Endothelial cell of umbilical vein (primary cell): ENCODE results near the gene ARHGEF12. TPM values are rescaled to one million over a fixed set of nuclear protein-coding genes. Genes with fewer than 3 reads are reported as not detected.

Experiments used
- BruUV-seq: library from RNA; stranded (reverse); fragments of 400-500 nt; replicated peaks from 2 replicates; lab custom pipeline; 2021; lab: Mats Ljungman, UMichigan
- CTCF ChIA-PET: fragments of 300-600, 350-600 bp; sonication (Branson Sonifier 250); formaldehyde crosslinking; loops from one replicate; lab custom pipeline; 2021; ENCODE audit warnings: antibody characterized with exemption, inconsistent platforms; lab: Charles Lee
- POLR2A ChIA-PET: fragments of 300-600, 350-600 bp; sonication (Branson Sonifier 250); formaldehyde crosslinking; loops from one replicate; lab custom pipeline; 2021; ENCODE audit warnings: antibody characterized with exemption, inconsistent platforms; lab: Charles Lee
- DNase-seq: peaks from one replicate; pipeline ENCODE4 v3.0.0-alpha.2; 2011; ENCODE audit warnings: low read depth, low spot score
- FAIRE-seq: peaks from 2 replicates; lab custom pipeline; 2011; peaks lifted over from hg19 to GRCh38; lab: Jason Lieb, UNC
- H2AFZ ChIP-seq: 2 replicates; pipeline ENCODE4 v1.6.0; 2012; ENCODE audit warnings: low read depth, low read length, control low read depth, inconsistent platforms
- H3K27ac ChIP-seq: 2 replicates; pipeline ENCODE4 v1.5.1; 2011; ENCODE audit warnings: low read depth, mild to moderate bottlenecking, control low read depth, low read length, moderate library complexity; ENCODE audit not compliant: insufficient read depth
- H3K27me3 ChIP-seq, 2 experiments: 2 replicates each; pipeline versions ENCODE4 v1.6.0 to v1.6.1; 2011; ENCODE audit warnings: low read length in 2 of 2, mixed read lengths in 1 of 2; ENCODE audit not compliant: control insufficient read depth in 2 of 2, insufficient read depth in 2 of 2
- H3K36me3 ChIP-seq, 2 experiments: 2 replicates in 1 of 2; 3 replicates in 1 of 2; pipeline ENCODE4 v1.5.1; 2011; ENCODE audit warnings: low read length in 2 of 2, mild to moderate bottlenecking in 1 of 2, moderate library complexity in 1 of 2; ENCODE audit not compliant: control insufficient read depth in 2 of 2, insufficient read depth in 2 of 2; ENCODE audit errors: extremely low read depth in 1 of 2
- H3K4me1 ChIP-seq: 3 replicates; pipeline ENCODE4 v1.5.1; 2011; ENCODE audit warnings: mild to moderate bottlenecking, low read length; ENCODE audit not compliant: control insufficient read depth, insufficient read depth; ENCODE audit errors: extremely low read depth
- H3K4me2 ChIP-seq: 2 replicates; pipeline ENCODE4 v1.6.1; 2011; ENCODE audit warnings: low read length, control low read depth, mixed read lengths; ENCODE audit not compliant: insufficient read depth
- H3K4me3 ChIP-seq, 3 experiments: fragments of 200-600 bp in 1 of 3; sonication (generic), shearing (Covaris generic) in 1 of 3; replicated peaks in 1 of 3; 2 replicates each; pipeline ENCODE4 v1.5.1; 2011 to 2016; ENCODE audit warnings: control low read depth in 3 of 3, low read length in 3 of 3, mild to moderate bottlenecking in 2 of 3, inconsistent platforms in 1 of 3, low read depth in 1 of 3, moderate library complexity in 1 of 3; ENCODE audit not compliant: insufficient read depth in 1 of 3
- H3K79me2 ChIP-seq: 2 replicates; pipeline ENCODE4 v1.6.0; 2012; ENCODE audit warnings: low read length, inconsistent platforms; ENCODE audit not compliant: control insufficient read depth, insufficient read depth
- H3K9ac ChIP-seq: replicated peaks from 2 replicates; pipeline ENCODE3; 2011; ENCODE audit warnings: low read length, control low read depth; ENCODE audit not compliant: insufficient read depth; ENCODE audit errors: extremely low read depth
- H3K9me1 ChIP-seq: replicated peaks from 3 replicates; pipeline ENCODE4 v1.6.0; 2011; ENCODE audit warnings: mild to moderate bottlenecking, low read length; ENCODE audit not compliant: control insufficient read depth, insufficient read depth; ENCODE audit errors: extremely low read depth
- H3K9me3 ChIP-seq: replicated peaks from 2 replicates; pipeline ENCODE4 v1.5.1; 2012; ENCODE audit warnings: low read length, inconsistent platforms; ENCODE audit not compliant: control insufficient read depth, insufficient read depth
- H4K20me1 ChIP-seq: replicated peaks from 2 replicates; pipeline ENCODE3; 2011; ENCODE audit warnings: mild to moderate bottlenecking, low read length; ENCODE audit not compliant: control insufficient read depth, insufficient read depth; ENCODE audit errors: extremely low read depth
- EZH2 ChIP-seq: IDR thresholded peaks from 2 replicates; pipeline ENCODE4 v1.6.1; 2012; ENCODE audit warnings: borderline replicate concordance, low read depth, mild to moderate bottlenecking, moderate library complexity, low read length, inconsistent platforms; ENCODE audit not compliant: severe bottlenecking
- FOS ChIP-seq: IDR thresholded peaks from 2 replicates; pipeline ENCODE4 v1.6.1; 2011; ENCODE audit warnings: mild to moderate bottlenecking, low read length, moderate library complexity, borderline replicate concordance; ENCODE audit not compliant: insufficient read depth
- GATA2 ChIP-seq: IDR thresholded peaks from 2 replicates; pipeline ENCODE4 v1.7.0; 2011; ENCODE audit warnings: low read depth, mild to moderate bottlenecking, moderate library complexity, mixed read lengths, low read length; ENCODE audit not compliant: insufficient read length, insufficient read depth
- JUN ChIP-seq: IDR thresholded peaks from 2 replicates; pipeline ENCODE4 v1.6.1; 2011; ENCODE audit warnings: borderline replicate concordance, low read depth; ENCODE audit not compliant: insufficient read length, insufficient read depth
- MYC ChIP-seq: IDR thresholded peaks from one replicate; pipeline ENCODE4 v1.6.1; 2011; ENCODE audit warnings: mild to moderate bottlenecking, low read depth, low read length
- POLR2A ChIP-seq: IDR thresholded peaks from 2 replicates; pipeline ENCODE4 v1.6.1; 2012; ENCODE audit warnings: low read depth, mild to moderate bottlenecking, control low read depth, low read length
- POLR2AphosphoS5 ChIP-seq: IDR thresholded peaks from 2 replicates; pipeline ENCODE4 v1.6.1; 2012; ENCODE audit warnings: low read depth, mild to moderate bottlenecking, control low read depth, low read length, moderate library complexity; ENCODE audit not compliant: insufficient read depth
- dilution Hi-C: fragments of 300-500 bp; cut with MboI; formaldehyde crosslinking; loops from one replicate; pipeline ENCODE4 v1.15.0; 2019; ENCODE audit warnings: low sequenced_read_pairs; ENCODE audit not compliant: extremely low pct_ligation_motif_present
- intact Hi-C: fragments of 100-400 bp; cut with micrococcal nuclease; formaldehyde crosslinking; loops from one replicate; pipeline ENCODE4 v1.10.0; 2022
- polyA plus RNA-seq, 4 experiments: library from polyadenylated mRNA; depleted of rRNA in 3 of 4; stranded (reverse) in 3 of 4; unstranded in 1 of 4; fragments of >200 nt; gene quantifications; 2 replicates each; pipeline versions ENCODE4 v1.2.1 to v1.2.3, GENCODE V29; 2011 to 2012; ENCODE audit warnings: missing spikeins in 1 of 4
- total RNA-seq: library from RNA; stranded (reverse); gene quantifications from 2 replicates; pipeline ENCODE4 v1.2.3, GENCODE V29; 2021
- TF ChIP-seq, protein P1 (sequence below): IDR thresholded peaks from 2 replicates; pipeline ENCODE4 v1.6.1; 2011; ENCODE audit not compliant: insufficient read depth, insufficient read length
- TF ChIP-seq, protein P2 (sequence below), 2 donors: IDR thresholded peaks; 1 replicate in 1 of 2; 2 replicates in 1 of 2; pipeline ENCODE4 v1.5.1; 2011; ENCODE audit warnings: low read length in 2 of 2, mild to moderate bottlenecking in 2 of 2, moderate library complexity in 2 of 2, control low read depth in 1 of 2, inconsistent platforms in 1 of 2, low read depth in 1 of 2; ENCODE audit not compliant: insufficient read depth in 1 of 2; ENCODE audit errors: extremely low read depth in 1 of 2

ARHGEF12 gene
- total and polyA plus RNA-seq, 2 donors (not counting 3 experiments of a cell fraction or from before 2014, with no cell fraction given) = 20.9 to 125 TPM

DNA sequence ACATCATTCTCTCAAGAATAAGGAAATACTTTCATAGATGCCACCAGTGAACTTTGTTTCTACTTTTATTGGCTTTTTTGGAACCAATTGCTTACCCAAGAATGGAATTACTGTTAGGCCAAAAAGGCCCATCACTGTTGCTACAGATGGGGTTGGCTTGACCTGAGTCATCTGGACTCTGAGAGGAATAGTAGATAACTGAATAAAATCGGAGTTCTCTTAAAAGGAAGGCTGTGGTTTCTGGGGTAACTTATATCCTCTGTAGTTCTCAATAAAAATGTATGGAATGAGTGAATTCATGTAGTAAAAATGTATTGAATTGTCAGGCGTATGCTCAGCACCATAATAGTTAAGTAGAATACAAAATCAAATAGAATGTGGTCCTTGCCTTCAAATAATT is 56.6 kb downstream of the ARHGEF12 start:
- no peaks in the 10 kb centered on the region for H3K36me3 ChIP-seq
- dilution Hi-C loops (no loop called here), intact Hi-C loops (no loop called here)
- no peaks in the 10 kb centered on the region for H3K9me1 ChIP-seq
- ChIA-PET CTCF (no interaction called here), POLR2A (no interaction called here)
- peaks cover 88% of the 10 kb centered on the region for H3K79me2 ChIP-seq
- no peaks in the 10 kb centered on the region for H3K9me3 ChIP-seq
- no peaks in the 10 kb centered on the region for H3K27me3 ChIP-seq
- H3K4me1 ChIP-seq = peaks cover 23% of the 10 kb centered on the region
- H3K27ac ChIP-seq = no peak overlapping the region
- no peak overlapping the region for H3K4me3 ChIP-seq
- H3K4me2 ChIP-seq = no peak overlapping the region
- H3K9ac ChIP-seq = no peak overlapping the region
- DNase-seq (no peak), FAIRE-seq (no peak)
- peaks cover 17% of the 10 kb centered on the region for H4K20me1 ChIP-seq
- BruUV-seq = no TSS peak
- TF ChIP-seq EZH2 (no peak), FOS (no peak), POLR2A (no peak), POLR2AphosphoS5 (no peak), JUN (no peak), GATA2 (no peak), MYC (no peak)
- TF ChIP-seq, protein P1, sequence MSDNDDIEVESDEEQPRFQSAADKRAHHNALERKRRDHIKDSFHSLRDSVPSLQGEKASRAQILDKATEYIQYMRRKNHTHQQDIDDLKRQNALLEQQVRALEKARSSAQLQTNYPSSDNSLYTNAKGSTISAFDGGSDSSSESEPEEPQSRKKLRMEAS = no peak
- H2AFZ ChIP-seq = no peak overlapping the region

DNA sequence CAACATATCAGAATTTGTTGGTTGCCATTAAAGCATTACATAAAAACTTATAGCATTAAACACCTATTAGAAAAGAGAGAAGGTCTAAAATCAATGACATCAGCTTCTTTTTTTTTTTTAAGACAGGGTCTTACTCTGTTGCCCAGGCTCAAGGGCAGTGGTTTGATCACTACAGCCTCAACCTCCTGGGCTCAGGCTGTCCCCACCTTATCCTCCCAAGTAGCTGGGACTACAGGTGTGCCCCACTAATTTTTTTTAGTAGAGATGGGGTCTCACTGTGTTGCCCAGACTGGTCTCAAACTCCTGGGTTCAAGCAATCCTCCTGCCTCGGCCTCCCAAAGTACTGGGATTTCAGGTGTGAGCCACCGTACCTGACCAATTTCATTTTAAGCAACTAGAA is 57.9 kb downstream of the ARHGEF12 start:
- Histone ChIP-seq H3K27ac (no peak overlapping the region), H3K4me2 (no peak overlapping the region), H4K20me1 (peaks cover 12% of the 10 kb centered on the region), H3K27me3 (no peaks in the 10 kb centered on the region), H3K9me3 (no peaks in the 10 kb centered on the region), H3K4me3 (no peak overlapping the region), H3K9me1 (no peaks in the 10 kb centered on the region), H3K36me3 (no peaks in the 10 kb centered on the region), H2AFZ (no peak overlapping the region), H3K4me1 (peaks cover 23% of the 10 kb centered on the region), H3K9ac (no peak overlapping the region), H3K79me2 (peaks cover 86% of the 10 kb centered on the region)
- TF ChIP-seq JUN (no peak), MYC (no peak), FOS (no peak), POLR2A (no peak), POLR2AphosphoS5 (no peak), EZH2 (no peak), GATA2 (no peak)
- TF ChIP-seq, protein P1 = no peak
- TF ChIP-seq, protein P2, sequence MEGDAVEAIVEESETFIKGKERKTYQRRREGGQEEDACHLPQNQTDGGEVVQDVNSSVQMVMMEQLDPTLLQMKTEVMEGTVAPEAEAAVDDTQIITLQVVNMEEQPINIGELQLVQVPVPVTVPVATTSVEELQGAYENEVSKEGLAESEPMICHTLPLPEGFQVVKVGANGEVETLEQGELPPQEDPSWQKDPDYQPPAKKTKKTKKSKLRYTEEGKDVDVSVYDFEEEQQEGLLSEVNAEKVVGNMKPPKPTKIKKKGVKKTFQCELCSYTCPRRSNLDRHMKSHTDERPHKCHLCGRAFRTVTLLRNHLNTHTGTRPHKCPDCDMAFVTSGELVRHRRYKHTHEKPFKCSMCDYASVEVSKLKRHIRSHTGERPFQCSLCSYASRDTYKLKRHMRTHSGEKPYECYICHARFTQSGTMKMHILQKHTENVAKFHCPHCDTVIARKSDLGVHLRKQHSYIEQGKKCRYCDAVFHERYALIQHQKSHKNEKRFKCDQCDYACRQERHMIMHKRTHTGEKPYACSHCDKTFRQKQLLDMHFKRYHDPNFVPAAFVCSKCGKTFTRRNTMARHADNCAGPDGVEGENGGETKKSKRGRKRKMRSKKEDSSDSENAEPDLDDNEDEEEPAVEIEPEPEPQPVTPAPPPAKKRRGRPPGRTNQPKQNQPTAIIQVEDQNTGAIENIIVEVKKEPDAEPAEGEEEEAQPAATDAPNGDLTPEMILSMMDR (IDR thresholded peaks at IDR 0.05; ENCODE audit: extremely low read depth in 1 of 2, insufficient read depth in 1 of 2, low read depth in 1 of 2, low read length in 2 of 2) = no peak
- intact Hi-C loops (no loop called here), dilution Hi-C loops (no loop called here)
- no TSS peak for BruUV-seq
- ChIA-PET POLR2A (no interaction called here), CTCF (interaction anchor here (0.7 kb wide), 1 partner anchor 12 kb away, joined by 3 read pairs; no protein-coding TSS in a partner anchor)
- FAIRE-seq = no peak
- no peak for DNase-seq
